HG02938 (cell line): ENCODE data around the gene HOXD3.

Source experiments
- ATAC-seq: cut with Tn5 transposase; IDR thresholded peaks from one replicate; pipeline ENCODE4 v1.9.1; 2021; ENCODE audit warnings: mild to moderate bottlenecking, moderate library complexity; ENCODE audit not compliant: unreplicated experiment

Gene HOXD3

GRCh38 chr2:176121190-176122051 is 35.7 kb upstream of the HOXD3 start:
- no peak for ATAC-seq

DNA sequence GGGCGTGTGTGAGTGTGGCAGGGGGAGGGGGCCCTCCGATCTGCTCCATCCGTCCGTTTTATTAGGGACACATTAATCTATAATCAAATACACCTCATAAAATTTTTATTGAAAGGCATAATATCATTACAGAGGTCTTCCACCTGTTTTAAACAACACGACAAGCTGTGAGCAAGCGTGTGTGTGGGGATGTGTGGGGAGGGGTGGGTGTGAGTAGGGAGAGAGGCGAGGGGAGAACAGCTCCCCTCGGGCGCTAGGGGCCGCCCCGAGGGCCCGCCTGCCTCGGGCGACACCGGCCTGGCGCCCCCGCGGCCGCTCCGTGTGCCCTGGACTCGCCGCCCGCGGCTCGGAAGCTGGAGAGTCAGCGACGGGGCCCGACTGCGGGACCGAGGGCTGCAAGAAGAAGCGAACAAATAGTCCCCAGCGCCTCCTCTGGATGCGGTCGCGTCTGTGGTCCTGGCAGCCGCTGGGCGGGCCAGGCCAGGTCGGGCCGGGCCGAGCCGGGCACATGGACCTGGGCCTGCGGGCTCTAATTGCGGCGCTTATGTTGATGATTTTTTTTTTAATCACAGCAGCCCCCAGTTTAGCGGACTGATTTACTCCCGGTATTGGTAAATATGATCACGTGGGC is 34.9 kb upstream of the HOXD3 start:
- ATAC-seq = no peak

DNA sequence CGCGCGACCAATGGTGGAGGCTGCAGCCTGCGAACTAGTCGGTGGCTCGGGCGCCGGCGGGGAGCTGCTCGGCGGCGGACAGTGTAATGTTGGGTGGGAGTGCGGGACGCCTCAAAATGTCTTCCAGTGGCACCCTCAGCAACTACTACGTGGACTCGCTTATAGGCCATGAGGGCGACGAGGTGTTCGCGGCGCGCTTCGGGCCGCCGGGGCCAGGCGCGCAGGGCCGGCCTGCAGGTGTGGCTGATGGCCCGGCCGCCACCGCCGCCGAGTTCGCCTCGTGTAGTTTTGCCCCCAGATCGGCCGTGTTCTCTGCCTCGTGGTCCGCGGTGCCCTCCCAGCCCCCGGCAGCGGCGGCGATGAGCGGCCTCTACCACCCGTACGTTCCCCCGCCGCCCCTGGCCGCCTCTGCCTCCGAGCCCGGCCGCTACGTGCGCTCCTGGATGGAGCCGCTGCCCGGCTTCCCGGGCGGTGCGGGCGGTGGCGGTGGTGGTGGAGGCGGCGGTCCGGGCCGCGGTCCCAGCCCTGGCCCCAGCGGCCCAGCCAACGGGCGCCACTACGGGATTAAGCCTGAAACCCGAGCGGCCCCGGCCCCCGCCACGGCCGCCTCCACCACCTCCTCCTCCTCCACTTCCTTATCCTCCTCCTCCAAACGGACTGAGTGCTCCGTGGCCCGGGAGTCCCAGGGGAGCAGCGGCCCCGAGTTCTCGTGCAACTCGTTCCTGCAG is 34.3 kb upstream of the HOXD3 start, which contains the start of gene HOXD9:
TSS of gene HOXD9 (plus strand) at position 37 of the 728 bp plus-strand sequence. CDS start at position 87, 50 bp downstream.
- no peak for ATAC-seq

DNA sequence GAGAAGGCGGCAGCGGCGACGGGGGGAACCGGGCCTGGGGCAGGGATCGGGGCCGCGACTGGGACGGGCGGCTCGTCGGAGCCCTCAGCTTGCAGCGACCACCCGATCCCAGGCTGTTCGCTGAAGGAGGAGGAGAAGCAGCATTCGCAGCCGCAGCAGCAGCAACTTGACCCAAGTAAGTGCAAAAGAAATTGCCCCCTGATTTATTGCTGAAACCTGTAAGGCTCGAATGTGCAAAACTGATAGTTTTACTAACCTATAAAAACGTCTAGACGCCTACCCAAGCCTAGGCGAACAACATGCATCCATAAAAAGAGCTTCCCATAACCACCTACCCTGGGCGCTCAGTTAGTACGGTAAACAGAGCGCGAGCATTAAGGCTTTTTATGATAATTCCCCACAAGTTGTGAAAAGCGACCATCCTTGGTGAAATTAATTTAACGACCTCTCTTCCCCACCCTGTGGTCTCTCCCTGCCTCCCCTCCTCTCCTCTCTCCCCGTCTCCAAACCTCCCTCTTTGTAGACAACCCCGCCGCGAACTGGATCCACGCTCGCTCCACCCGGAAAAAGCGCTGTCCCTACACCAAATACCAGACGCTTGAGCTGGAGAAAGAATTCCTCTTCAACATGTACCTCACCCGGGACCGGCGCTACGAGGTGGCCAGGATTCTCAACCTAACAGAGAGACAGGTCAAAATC is 33.5 kb upstream of the HOXD3 start:
- ATAC-seq = no peak

GRCh38 chr2:176124110-176124946 is 32.8 kb upstream of the HOXD3 start:
- ATAC-seq = no peak

DNA sequence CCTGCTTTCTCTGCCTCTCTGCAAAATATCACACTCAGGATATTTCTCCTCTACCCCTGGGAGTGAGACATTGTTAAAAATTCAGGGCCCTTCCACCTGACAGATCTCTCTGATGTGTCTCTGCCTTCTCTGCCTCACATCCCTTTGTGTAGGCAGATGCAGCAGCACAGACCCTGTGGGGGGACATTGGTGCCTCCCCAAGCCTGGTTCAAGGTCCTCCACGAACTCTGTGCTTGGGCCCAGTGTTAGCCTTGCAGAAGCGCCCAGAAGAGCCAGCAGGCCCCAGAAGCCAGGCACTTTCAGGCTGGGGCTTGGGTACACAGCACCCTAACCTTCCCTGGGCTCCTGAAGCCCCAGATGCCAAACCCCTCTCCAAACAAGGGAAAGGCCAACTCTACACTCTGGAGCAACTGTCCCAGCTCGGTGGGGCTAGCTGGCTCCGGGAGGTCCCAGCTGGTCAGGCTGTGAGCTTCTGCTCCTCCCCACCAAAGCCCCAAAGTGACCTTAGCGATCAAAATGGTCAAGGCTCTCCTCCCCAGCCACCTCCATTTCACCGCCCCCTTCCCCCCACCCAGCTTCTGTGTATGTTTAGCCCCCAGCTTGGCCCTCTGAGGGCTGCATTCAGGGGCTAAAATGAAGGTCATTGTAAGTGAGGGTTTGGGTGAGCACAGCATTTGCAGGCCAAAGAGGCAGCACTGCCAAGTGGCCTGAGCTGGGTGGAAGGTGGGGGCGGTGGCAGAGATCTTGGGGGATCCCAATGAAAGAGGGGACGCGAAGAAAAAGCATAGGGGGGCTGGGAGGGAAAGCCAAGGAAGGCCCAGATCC is 31.9 kb upstream of the HOXD3 start:
- ATAC-seq = no peak

DNA sequence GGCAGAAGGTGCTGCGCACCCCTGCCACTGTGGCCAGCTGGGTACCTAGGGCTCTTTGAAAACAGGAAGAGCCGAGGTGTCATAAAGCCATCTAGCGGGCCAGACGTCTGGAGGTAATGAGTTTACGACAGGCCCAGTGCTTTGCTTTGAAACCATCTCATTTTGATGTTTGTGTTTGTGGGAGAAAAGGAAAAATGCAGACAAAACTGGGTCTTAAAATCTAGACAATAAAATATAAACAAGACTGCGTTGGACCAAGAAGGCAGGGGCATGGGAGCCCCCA is 31.4 kb upstream of the HOXD3 start:
- no peak for ATAC-seq

DNA sequence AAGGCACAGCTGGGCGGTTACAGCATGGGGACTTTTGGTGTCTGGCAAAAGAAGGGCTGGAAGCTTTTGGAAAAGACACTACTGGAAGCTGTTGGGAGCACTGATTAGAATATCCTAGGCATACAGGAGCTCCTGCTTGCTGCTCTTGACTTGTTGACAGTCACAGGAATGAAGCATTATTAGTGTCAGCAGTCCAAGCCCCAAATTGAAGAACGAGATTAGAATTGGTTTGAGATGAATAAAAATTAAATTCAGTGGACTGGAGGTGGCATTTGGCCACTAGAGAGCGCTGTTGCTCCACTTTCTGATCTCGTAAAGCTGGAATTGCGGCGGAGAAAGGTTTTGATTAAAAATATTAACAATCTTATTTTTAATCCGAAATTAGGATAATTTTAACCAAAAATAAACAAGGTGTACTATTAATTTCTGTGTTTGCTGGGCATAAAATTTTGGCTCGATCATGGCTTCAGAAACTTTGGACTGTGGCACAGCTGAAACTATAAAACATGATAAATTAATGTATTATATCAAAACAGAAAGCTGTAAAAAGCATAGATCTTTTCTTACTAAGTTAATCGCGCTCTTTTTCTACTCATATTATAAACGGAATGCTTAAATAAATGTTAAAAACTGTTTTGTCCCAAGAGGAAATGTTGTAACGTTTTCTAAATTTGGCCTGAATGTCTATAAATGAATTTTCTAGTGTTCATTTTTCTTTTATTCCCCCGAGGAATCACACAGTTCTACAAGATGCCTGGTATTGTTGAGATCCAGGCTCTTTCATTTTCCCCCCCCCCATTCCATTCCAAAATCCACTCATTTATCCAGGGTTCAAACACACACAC is 30.0 kb upstream of the HOXD3 start:
- ATAC-seq = no peak

DNA sequence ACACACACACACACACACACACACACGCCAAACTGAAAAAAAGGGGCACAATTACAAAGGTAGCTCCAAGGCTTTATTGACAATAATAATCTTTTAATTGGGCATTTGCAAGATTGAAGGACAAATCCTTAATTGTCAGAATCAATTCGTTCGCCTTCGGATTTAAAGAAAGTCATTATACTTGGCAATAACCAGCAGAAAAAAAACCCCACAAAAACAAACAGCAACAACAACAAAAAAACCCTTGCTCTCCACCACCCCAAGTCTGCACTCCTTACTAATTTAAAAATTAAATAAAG is 29.4 kb upstream of the HOXD3 start:
- no peak for ATAC-seq

GRCh38 chr2:176128172-176128981 is 28.7 kb upstream of the HOXD3 start:
- ATAC-seq = no peak

- no peak for ATAC-seq
These were observed 27.9 kb upstream of the HOXD3 start, which contains the start of gene HOXD8 for GRCh38 chr2:176128982-176129796. TSS of gene HOXD8 (plus strand) at chr2:176129705. CDS start at chr2:176130367, 662 bp downstream.

GRCh38 chr2:176129813-176130146 is 27.3 kb upstream of the HOXD3 start:
- ATAC-seq = no peak

DNA sequence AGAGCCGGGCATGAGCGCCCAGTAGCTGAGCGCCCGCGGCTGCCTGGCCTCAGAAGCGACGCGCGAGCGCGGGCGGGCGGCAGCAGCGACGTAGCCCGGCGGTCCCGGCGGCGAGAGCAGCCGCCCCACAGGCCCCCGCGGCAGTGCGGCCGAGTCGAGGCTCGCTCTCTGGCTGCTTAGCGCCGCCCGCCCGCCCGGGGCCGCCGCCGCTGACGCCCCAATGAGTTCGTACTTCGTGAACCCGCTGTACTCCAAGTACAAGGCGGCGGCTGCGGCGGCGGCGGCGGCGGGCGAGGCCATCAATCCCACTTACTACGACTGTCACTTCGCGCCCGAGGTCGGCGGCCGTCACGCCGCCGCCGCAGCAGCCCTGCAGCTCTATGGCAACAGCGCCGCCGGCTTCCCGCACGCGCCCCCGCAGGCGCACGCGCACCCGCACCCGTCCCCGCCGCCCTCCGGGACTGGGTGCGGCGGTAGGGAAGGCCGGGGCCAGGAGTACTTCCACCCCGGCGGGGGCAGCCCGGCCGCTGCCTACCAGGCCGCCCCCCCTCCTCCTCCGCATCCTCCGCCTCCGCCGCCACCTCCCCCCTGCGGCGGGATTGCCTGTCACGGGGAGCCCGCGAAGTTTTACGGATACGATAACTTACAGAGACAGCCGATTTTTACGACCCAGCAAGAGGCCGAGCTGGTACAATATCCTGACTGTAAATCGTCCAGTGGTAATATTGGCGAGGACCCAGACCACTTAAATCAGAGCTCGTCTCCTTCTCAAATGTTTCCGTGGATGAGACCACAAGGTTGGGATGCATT is 26.8 kb upstream of the HOXD3 start:
- no peak for ATAC-seq

DNA sequence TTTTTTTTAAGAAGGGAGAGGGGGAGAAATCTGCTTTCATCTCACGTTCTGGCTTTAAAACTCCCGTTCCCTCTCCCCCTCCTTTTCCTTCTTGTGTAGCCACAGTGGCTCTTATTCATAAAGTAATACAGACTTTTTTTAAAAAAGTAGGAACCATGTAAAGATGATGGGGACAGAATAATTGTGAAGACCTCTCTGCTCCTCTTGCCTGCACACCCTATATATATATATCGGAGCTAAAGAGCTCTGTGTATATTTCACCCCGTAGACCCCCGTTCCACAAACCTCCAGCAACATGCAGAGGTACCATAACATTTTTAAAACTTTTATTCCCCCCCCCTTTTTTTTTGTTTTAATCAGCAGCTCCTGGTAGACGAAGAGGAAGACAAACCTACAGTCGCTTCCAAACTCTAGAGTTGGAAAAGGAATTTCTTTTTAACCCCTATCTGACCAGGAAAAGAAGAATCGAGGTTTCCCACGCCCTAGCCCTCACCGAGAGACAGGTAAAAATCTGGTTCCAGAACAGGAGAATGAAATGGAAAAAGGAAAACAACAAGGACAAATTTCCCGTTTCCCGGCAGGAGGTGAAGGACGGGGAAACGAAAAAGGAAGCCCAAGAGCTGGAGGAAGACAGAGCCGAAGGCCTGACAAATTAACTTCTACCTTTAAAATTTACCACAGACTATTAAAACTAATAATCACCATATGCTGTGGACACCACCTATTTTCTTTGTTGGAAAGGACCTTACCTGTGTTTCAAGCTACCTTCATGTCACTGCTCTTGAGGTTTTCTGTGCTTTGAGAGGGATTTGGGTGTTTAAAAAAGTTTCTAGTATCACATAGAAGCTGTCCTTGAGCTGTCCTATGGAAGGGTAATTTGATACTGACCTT is 25.9 kb upstream of the HOXD3 start:
- ATAC-seq = no peak

- no peak for ATAC-seq
These were observed 25.3 kb upstream of the HOXD3 start for GRCh38 chr2:176131848-176132158.
